DOHH2 (cell line): Measurements from ENCODE around the gene C17orf114.

ENCODE experiments used
- H3F3A ChIP-seq: fragments of 200-600 bp; sonication (generic), shearing (Covaris generic); 2 replicates; pipeline ENCODE4 v1.6.0; 2016; ENCODE audit warnings: antibody characterized with exemption, mild to moderate bottlenecking; ENCODE audit not compliant: control insufficient read depth, insufficient read depth
- H3K27ac ChIP-seq: fragments of 200-600 bp; sonication (generic); 2 replicates; pipeline ENCODE4 v1.5.1; 2014; ENCODE audit warnings: low read depth, mild to moderate bottlenecking, low read length, moderate library complexity
- H3K27me3 ChIP-seq: fragments of 200-600 bp; sonication (generic); 2 replicates; pipeline ENCODE4 v1.6.1; 2014; ENCODE audit warnings: mild to moderate bottlenecking, low read length, mixed read lengths; ENCODE audit not compliant: control insufficient read depth
- H3K36me3 ChIP-seq: fragments of 200-600 bp; sonication (generic); 2 replicates; pipeline ENCODE4 v1.6.1; 2014; ENCODE audit warnings: mild to moderate bottlenecking, low read length, moderate library complexity, mixed read lengths; ENCODE audit not compliant: control insufficient read depth
- H3K4me1 ChIP-seq: fragments of 200-600 bp; sonication (generic); 2 replicates; pipeline ENCODE4 v1.6.1; 2014; ENCODE audit warnings: mild to moderate bottlenecking, low read length, mixed read lengths; ENCODE audit not compliant: control insufficient read depth
- H3K4me2 ChIP-seq: fragments of 200-600 bp; sonication (generic); 2 replicates; pipeline ENCODE4 v1.6.0; 2014; ENCODE audit warnings: mild to moderate bottlenecking, low read length, moderate library complexity
- H3K4me3 ChIP-seq: fragments of 200-600 bp; sonication (generic); 2 replicates; pipeline ENCODE4 v1.5.1; 2014; ENCODE audit warnings: mild to moderate bottlenecking, low read length, mixed read lengths
- H3K79me2 ChIP-seq: fragments of 200-600 bp; sonication (generic); 2 replicates; pipeline ENCODE4 v1.6.1; 2014; ENCODE audit warnings: mild to moderate bottlenecking, low read length, mixed read lengths; ENCODE audit not compliant: control insufficient read depth
- H3K9me2 ChIP-seq: fragments of 200-600 bp; sonication (generic); replicated peaks from 2 replicates; pipeline ENCODE4 v1.6.1; 2014; ENCODE audit warnings: mild to moderate bottlenecking, low read length, mixed read lengths; ENCODE audit not compliant: control insufficient read depth
- H3K9me3 ChIP-seq: fragments of 200-600 bp; sonication (generic); 2 replicates; pipeline ENCODE4 v1.6.1; 2014; ENCODE audit warnings: antibody characterized with exemption, low read length, mixed read lengths; ENCODE audit not compliant: control insufficient read depth, insufficient read depth
- H4K20me1 ChIP-seq: fragments of 200-600 bp; sonication (generic); 2 replicates; pipeline ENCODE4 v1.6.0; 2014; ENCODE audit warnings: low read depth, mild to moderate bottlenecking, antibody characterized with exemption, low read length, moderate library complexity; ENCODE audit not compliant: control insufficient read depth, insufficient read depth
- EZH2phosphoT487 ChIP-seq: fragments of 200-600 bp; sonication (generic); IDR thresholded peaks from 2 replicates; pipeline ENCODE4 v1.6.1; 2017; ENCODE audit warnings: borderline replicate concordance, mild to moderate bottlenecking, antibody characterized with exemption, low read length, moderate library complexity, mixed read lengths
- TF ChIP-seq, protein P1 (sequence below): fragments of 200-600 bp; sonication (generic); IDR thresholded peaks from one replicate; pipeline ENCODE4 v1.5.1; 2014; ENCODE audit warnings: antibody characterized with exemption, mild to moderate bottlenecking, low read depth, low read length; ENCODE audit not compliant: poor library complexity, severe bottlenecking

Gene C17orf114

DNA sequence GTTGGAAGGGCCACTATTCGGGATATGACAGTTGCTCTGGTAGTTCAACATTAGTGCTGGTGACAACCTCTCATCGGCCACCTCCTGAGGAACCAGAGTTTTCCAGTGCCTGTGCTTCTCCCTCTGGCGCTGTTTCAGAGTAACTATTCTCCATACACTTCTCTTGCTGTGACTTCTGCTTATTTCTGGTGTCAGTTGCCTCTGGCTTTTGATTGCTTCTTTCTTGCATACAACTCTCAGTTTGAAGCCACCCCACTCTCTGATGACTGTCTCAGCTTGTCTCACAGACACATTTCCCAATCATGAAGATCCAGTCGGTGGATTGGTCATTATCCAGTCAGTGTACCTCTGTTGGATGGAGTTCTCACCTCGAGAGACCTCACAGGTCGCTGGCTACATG is 33.8 kb downstream of the C17orf114 start:
- Histone ChIP-seq H3K79me2 (no peaks in the 10 kb centered on the region), H3K9me3 (no peaks in the 10 kb centered on the region), H4K20me1 (no peaks in the 10 kb centered on the region), H3K4me1 (peaks cover 8% of the 10 kb centered on the region), H3K4me3 (no peak overlapping the region), H3K4me2 (no peak overlapping the region), H3K27ac (no peak overlapping the region), H3K27me3 (peaks cover 5% of the 10 kb centered on the region), H3F3A (no peaks in the 10 kb centered on the region), H3K9me2 (no peaks in the 10 kb centered on the region), H3K36me3 (no peaks in the 10 kb centered on the region)
- no peak for TF ChIP-seq EZH2phosphoT487
- TF ChIP-seq, protein P1, sequence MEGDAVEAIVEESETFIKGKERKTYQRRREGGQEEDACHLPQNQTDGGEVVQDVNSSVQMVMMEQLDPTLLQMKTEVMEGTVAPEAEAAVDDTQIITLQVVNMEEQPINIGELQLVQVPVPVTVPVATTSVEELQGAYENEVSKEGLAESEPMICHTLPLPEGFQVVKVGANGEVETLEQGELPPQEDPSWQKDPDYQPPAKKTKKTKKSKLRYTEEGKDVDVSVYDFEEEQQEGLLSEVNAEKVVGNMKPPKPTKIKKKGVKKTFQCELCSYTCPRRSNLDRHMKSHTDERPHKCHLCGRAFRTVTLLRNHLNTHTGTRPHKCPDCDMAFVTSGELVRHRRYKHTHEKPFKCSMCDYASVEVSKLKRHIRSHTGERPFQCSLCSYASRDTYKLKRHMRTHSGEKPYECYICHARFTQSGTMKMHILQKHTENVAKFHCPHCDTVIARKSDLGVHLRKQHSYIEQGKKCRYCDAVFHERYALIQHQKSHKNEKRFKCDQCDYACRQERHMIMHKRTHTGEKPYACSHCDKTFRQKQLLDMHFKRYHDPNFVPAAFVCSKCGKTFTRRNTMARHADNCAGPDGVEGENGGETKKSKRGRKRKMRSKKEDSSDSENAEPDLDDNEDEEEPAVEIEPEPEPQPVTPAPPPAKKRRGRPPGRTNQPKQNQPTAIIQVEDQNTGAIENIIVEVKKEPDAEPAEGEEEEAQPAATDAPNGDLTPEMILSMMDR: no peak

DNA sequence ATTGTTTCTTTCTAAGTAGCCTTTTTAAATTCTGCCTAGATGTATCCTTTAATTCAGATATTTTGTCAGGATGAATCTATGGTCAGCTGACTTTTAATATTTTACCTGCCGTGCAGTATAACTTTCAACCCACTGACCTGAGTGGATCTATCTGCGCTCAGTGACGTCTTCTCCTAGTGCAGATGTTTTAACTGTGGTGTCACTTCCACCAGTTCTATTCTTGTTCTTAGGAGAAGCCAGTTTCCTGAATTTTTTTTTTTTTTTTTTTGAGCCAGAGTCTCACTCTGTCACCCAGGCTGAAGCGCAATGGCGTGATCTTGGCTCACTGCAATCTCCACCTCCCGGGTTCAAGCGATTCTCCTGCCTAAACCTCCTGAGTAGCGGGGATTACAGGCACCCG is 35.4 kb downstream of the C17orf114 start:
- Histone ChIP-seq H3K9me3 (no peaks in the 10 kb centered on the region), H3K9me2 (no peaks in the 10 kb centered on the region), H3K27ac (no peak overlapping the region), H3K4me2 (no peak overlapping the region), H3F3A (no peaks in the 10 kb centered on the region), H4K20me1 (no peaks in the 10 kb centered on the region), H3K79me2 (no peaks in the 10 kb centered on the region), H3K36me3 (no peaks in the 10 kb centered on the region), H3K4me3 (no peak overlapping the region), H3K4me1 (peaks cover 8% of the 10 kb centered on the region), H3K27me3 (peaks cover 5% of the 10 kb centered on the region)
- TF ChIP-seq, protein P1: no peak
- no peak for TF ChIP-seq EZH2phosphoT487

DNA sequence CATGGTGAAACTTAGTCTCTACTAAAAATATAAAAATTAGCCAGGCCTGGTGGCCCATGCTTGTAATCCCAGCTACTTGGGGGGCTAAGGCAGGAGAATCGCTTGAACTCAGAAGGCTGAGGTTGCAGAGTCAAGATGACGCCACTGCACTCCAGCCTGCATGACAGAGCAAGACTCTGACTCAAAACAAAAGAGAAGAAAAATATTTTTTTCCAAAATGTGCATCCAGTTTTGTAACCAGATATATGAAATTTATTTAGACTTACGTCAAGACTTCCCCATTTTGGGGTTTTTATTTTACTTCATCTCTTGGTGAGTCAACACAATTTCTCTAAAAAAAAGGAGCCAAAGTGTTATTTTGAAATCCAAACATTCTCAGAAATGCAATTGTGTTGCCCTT is 35.9 kb downstream of the C17orf114 start:
- Histone ChIP-seq H3K27me3 (peaks cover 5% of the 10 kb centered on the region), H3K9me3 (no peaks in the 10 kb centered on the region), H3F3A (no peaks in the 10 kb centered on the region), H3K4me2 (no peak overlapping the region), H4K20me1 (no peaks in the 10 kb centered on the region), H3K36me3 (no peaks in the 10 kb centered on the region), H3K79me2 (no peaks in the 10 kb centered on the region), H3K9me2 (no peaks in the 10 kb centered on the region), H3K4me3 (no peak overlapping the region), H3K27ac (no peak overlapping the region), H3K4me1 (peaks cover 8% of the 10 kb centered on the region)
- TF ChIP-seq, protein P1: no peak
- TF ChIP-seq EZH2phosphoT487: no peak

DNA sequence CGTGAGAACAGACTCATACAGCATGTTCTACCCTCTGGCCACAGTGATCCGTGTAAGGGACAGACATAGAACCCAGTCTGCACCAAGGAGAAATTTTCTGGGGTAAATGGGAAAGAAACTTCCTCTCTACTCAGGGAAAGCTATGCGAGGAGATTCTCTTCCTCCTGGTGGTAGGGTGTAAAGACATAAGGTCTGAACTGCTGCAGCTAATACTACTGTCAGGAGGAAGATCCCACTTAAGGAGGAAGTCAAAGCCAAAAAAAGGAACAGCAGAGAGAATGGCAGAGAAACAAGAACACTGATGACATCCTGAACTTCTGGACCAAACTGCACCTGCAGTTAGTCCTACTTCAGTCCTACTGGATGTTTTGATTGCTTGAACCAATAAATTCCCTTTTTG is 37.5 kb downstream of the C17orf114 start:
- no peaks in the 10 kb centered on the region for H3K36me3 ChIP-seq
- no peaks in the 10 kb centered on the region for H3F3A ChIP-seq
- H3K4me3 ChIP-seq: no peak overlapping the region
- H3K79me2 ChIP-seq: no peaks in the 10 kb centered on the region
- H3K27me3 ChIP-seq: peaks cover 5% of the 10 kb centered on the region
- H3K9me2 ChIP-seq: no peaks in the 10 kb centered on the region
- no peaks in the 10 kb centered on the region for H4K20me1 ChIP-seq
- H3K27ac ChIP-seq: no peak overlapping the region
- TF ChIP-seq, protein P1: no peak
- no peak for TF ChIP-seq EZH2phosphoT487
- H3K4me1 ChIP-seq: peaks cover 8% of the 10 kb centered on the region
- H3K9me3 ChIP-seq: no peaks in the 10 kb centered on the region
- H3K4me2 ChIP-seq: peak overlapping the region; percentile 6
